IMR-90 (cell line): ENCODE results near the gene ITGA1. TPM values are rescaled to one million over a fixed set of nuclear protein-coding genes. Genes with fewer than 3 reads are reported as not detected.

Experiments
- ATAC-seq: fragments of 200-7000 bp; cut with Tn5 transposase; 2 replicates; pipeline ENCODE4 v1.9.1; 2020; ENCODE audit warnings: low read depth, mild to moderate bottlenecking, moderate library complexity
- BruUV-seq: library from RNA; stranded (reverse); fragments of 400-500 nt; replicated peaks from 2 replicates; lab custom pipeline; 2021; lab: Mats Ljungman, UMichigan
- CTCF ChIA-PET: fragments of 300-600 bp; formaldehyde crosslinking; extraction: SDS; loops from one replicate; lab custom pipeline; 2021; ENCODE audit warnings: antibody characterized with exemption; lab: Yijun Ruan, JAX
- POLR2A ChIA-PET: fragments of 300-600 bp; sonication (Branson Sonifier 250); formaldehyde crosslinking; loops from one replicate; lab custom pipeline; 2022; ENCODE audit warnings: antibody characterized with exemption; ENCODE audit not compliant: unreplicated experiment; lab: Charles Lee
- DNase-seq: peaks from one replicate; pipeline ENCODE4 v3.0.0; 2013
- H2AFZ ChIP-seq: replicated peaks from 2 replicates; pipeline ENCODE3; 2013; ENCODE audit warnings: low read length, mild to moderate bottlenecking; ENCODE audit not compliant: poor library complexity
- H2AK5ac ChIP-seq: 2 replicates; pipeline ENCODE4 v1.6.1; 2013; ENCODE audit warnings: low read depth, low read length, inconsistent platforms
- H2AK9ac ChIP-seq: replicated peaks from 2 replicates; pipeline ENCODE3; 2013; ENCODE audit warnings: mild to moderate bottlenecking, low read depth, low read length, moderate library complexity; ENCODE audit not compliant: poor library complexity
- H2BK120ac ChIP-seq: 2 replicates; pipeline ENCODE4 v1.6.1; 2013; ENCODE audit warnings: low read depth, low read length, inconsistent platforms
- H2BK15ac ChIP-seq: 3 replicates; pipeline ENCODE4 v1.6.1; 2013; ENCODE audit warnings: low read depth, low read length, inconsistent platforms
- H2BK20ac ChIP-seq: 2 replicates; pipeline ENCODE4 v1.6.1; 2013; ENCODE audit warnings: low read depth, mild to moderate bottlenecking, inconsistent platforms, low read length, moderate library complexity
- H2BK5ac ChIP-seq: 2 replicates; pipeline ENCODE4 v1.6.1; 2013; ENCODE audit warnings: mild to moderate bottlenecking, low read depth, low read length, inconsistent platforms; ENCODE audit not compliant: poor library complexity, severe bottlenecking
- H3K14ac ChIP-seq: replicated peaks from 2 replicates; pipeline ENCODE4 v1.6.1; 2013; ENCODE audit warnings: low read depth, low read length, inconsistent platforms
- H3K18ac ChIP-seq: 2 replicates; pipeline ENCODE4 v1.6.1; 2013; ENCODE audit warnings: low read depth, low read length, control low read depth
- H3K23ac ChIP-seq: 2 replicates; pipeline ENCODE4 v1.6.1; 2013; ENCODE audit warnings: low read depth, low read length, inconsistent platforms
- H3K27ac ChIP-seq: 2 replicates; pipeline ENCODE4 v1.5.1; 2013; ENCODE audit warnings: mild to moderate bottlenecking, control low read depth, low read length; ENCODE audit not compliant: insufficient read depth
- H3K27me3 ChIP-seq: 2 replicates; pipeline ENCODE4 v1.6.1; 2013; ENCODE audit warnings: low read length; ENCODE audit not compliant: control insufficient read depth, insufficient read depth
- H3K36me3 ChIP-seq: 2 replicates; pipeline ENCODE4 v1.6.1; 2013; ENCODE audit warnings: low read length, mixed read lengths; ENCODE audit not compliant: control insufficient read depth, insufficient read depth
- H3K4ac ChIP-seq: 2 replicates; pipeline ENCODE4 v1.6.1; 2013; ENCODE audit warnings: low read depth, low read length, inconsistent platforms
- H3K4me1 ChIP-seq: 2 replicates; pipeline ENCODE4 v1.6.1; 2013; ENCODE audit warnings: low read length, mixed read lengths; ENCODE audit not compliant: control insufficient read depth, insufficient read depth
- H3K4me2 ChIP-seq: 2 replicates; pipeline ENCODE4 v1.6.1; 2013; ENCODE audit warnings: low read depth, mild to moderate bottlenecking, control low read depth, low read length, moderate library complexity
- H3K4me3 ChIP-seq: 2 replicates; pipeline ENCODE4 v1.5.1; 2013; ENCODE audit warnings: low read depth, mild to moderate bottlenecking, control low read depth, low read length, moderate library complexity; ENCODE audit not compliant: insufficient read depth
- H3K56ac ChIP-seq: 2 replicates; pipeline ENCODE4 v1.6.1; 2013; ENCODE audit warnings: low read length, inconsistent platforms; ENCODE audit not compliant: insufficient read depth; ENCODE audit errors: extremely low read depth
- H3K79me1 ChIP-seq, 2 experiments: 2 replicates each; pipeline ENCODE4 v1.6.1; 2013; ENCODE audit warnings: low read length in 2 of 2, inconsistent platforms in 1 of 2, low read depth in 1 of 2
- H3K9ac ChIP-seq: 2 replicates; pipeline ENCODE4 v1.6.1; 2013; ENCODE audit warnings: low read depth, low read length, control low read depth
- H3K9me1 ChIP-seq: 2 replicates; pipeline ENCODE4 v1.6.1; 2013; ENCODE audit warnings: low read length, inconsistent platforms; ENCODE audit not compliant: insufficient read depth
- H3K9me3 ChIP-seq: 2 replicates; pipeline ENCODE4 v1.6.1; 2013; ENCODE audit warnings: low read length; ENCODE audit not compliant: control insufficient read depth, insufficient read depth
- H4K20me1 ChIP-seq: 2 replicates; pipeline ENCODE4 v1.6.1; 2013; ENCODE audit warnings: low read length, inconsistent platforms; ENCODE audit not compliant: insufficient read depth
- H4K5ac ChIP-seq: 2 replicates; pipeline ENCODE4 v1.6.1; 2013; ENCODE audit warnings: mild to moderate bottlenecking, low read depth, low read length, control low read depth
- H4K8ac ChIP-seq, 2 experiments: 2 replicates each; pipeline ENCODE4 v1.6.1; 2013; ENCODE audit warnings: low read depth in 2 of 2, low read length in 2 of 2, control low read depth in 1 of 2, inconsistent platforms in 1 of 2
- H4K91ac ChIP-seq: 2 replicates; pipeline ENCODE4 v1.6.1; 2013; ENCODE audit warnings: low read depth, low read length, inconsistent platforms; ENCODE audit not compliant: insufficient read depth
- CEBPB ChIP-seq: IDR thresholded peaks from 2 replicates; pipeline ENCODE4 v1.6.1; 2012; ENCODE audit warnings: low read depth, low read length, improper control_type of control experiment
- MXI1 ChIP-seq: IDR thresholded peaks from 2 replicates; pipeline ENCODE4 v1.6.1; 2012; ENCODE audit warnings: low read depth, mild to moderate bottlenecking, low read length, moderate library complexity, borderline replicate concordance
- NFE2L2 ChIP-seq: fragments of 150-350 bp; IDR thresholded peaks from 2 replicates; pipeline ENCODE4 v1.6.1; 2016; ENCODE audit warnings: low read depth, mild to moderate bottlenecking, low read length
- SMC3 ChIP-seq: fragments of 150-350 bp; IDR thresholded peaks from 2 replicates; pipeline ENCODE4 v1.6.1; 2016; ENCODE audit warnings: low read depth, mild to moderate bottlenecking, antibody characterized with exemption, low read length, moderate library complexity
- WGBS, 2 experiments: methylation state at CpG; one replicate each; pipeline versions ENCODE4 v1.1.5 to v1.1.7; 2013; ENCODE audit warnings: missing lambda C conversion rate in 2 of 2; ENCODE audit not compliant: insufficient read length in 1 of 2; ENCODE audit errors: extremely low coverage in 2 of 2; 5-methylcytosine and 5-hydroxymethylcytosine counted together
- dilution Hi-C: fragments of 300-500 bp; cut with HindIII; formaldehyde crosslinking; loops from one replicate; pipeline ENCODE4 v1.14.3; 2018; ENCODE audit warnings: low sequenced_read_pairs; ENCODE audit not compliant: unreplicated experiment
- in situ Hi-C: fragments of 300-500 bp; cut with MboI; formaldehyde crosslinking; loops from 3 replicates; pipeline ENCODE4 v1.14.3; 2019; ENCODE audit warnings: low sequenced_read_pairs, inconsistent platforms, mixed read lengths
- intact Hi-C: fragments of 100-400 bp; cut with micrococcal nuclease; formaldehyde crosslinking; loops from 2 replicates; pipeline ENCODE4 v1.10.0; 2022
- polyA plus RNA-seq, 3 experiments: library from polyadenylated mRNA; depleted of rRNA; stranded (reverse); fragments of >200 nt; gene quantifications; 2 replicates each; pipeline ENCODE4 v1.2.3, GENCODE V29; 2012; ENCODE audit warnings: low replicate concordance in 1 of 3
- total RNA-seq: library from RNA; depleted of rRNA; stranded (reverse); fragments of >200 nt; gene quantifications from 2 replicates; pipeline ENCODE4 v1.2.3, GENCODE V29; 2012
- TF ChIP-seq, protein P1 (sequence below): fragments of 150-350 bp; IDR thresholded peaks from 2 replicates; pipeline ENCODE4 v1.6.1; 2016; ENCODE audit warnings: low read depth, mild to moderate bottlenecking, low read length, moderate library complexity, borderline replicate concordance

Gene ITGA1
- total and polyA plus RNA-seq, 2 of the 4 experiments (the other 2 are of a cell fraction): 22.3 to 95.2 TPM

DNA sequence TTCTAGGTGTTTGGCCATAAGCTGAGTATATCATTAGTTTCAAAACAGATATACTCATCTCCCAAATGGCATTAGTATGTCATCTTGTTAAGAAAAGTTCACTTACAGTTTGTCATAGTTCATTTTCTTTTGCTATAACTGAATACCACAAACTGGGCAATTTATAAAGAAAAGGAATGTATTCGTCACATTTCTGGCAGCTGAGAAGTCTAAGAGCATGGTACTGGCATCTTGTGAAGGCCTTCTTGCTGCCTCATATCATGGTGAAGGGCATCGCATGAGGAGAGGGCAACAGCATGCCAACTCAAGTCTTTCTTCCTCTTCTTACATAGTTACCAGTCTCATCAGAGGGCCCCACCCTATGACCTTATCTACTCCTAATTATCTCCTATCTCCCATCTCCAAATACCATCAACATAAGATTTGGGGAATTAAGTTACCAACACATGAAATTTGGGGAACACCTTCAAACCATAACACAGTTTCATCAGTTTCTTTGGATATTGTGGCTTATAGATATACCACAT lies 20.4 kb upstream of the ITGA1 start:
- Histone ChIP-seq H3K4me1 (no peaks in the 10 kb centered on the region), H3K9me1 (no peaks in the 10 kb centered on the region), H3K79me1 (no peaks in the 10 kb centered on the region), H3K9me3 (no peaks in the 10 kb centered on the region), H3K27me3 (no peaks in the 10 kb centered on the region), H2AFZ (no peak overlapping the region), H3K4me2 (no peak overlapping the region), H3K56ac (no peak overlapping the region), H2AK9ac (no peak overlapping the region), H2AK5ac (no peak overlapping the region), H3K4me3 (no peak overlapping the region), H3K14ac (no peak overlapping the region; the same call in 1 of the 2 replicates), H3K18ac (no peak overlapping the region), H2BK15ac (no peak overlapping the region), H4K91ac (no peak overlapping the region), H3K27ac (no peak overlapping the region), H2BK5ac (no peak overlapping the region), H4K5ac (no peak overlapping the region), H2BK20ac (no peak overlapping the region), H3K4ac (no peak overlapping the region), H3K23ac (no peak overlapping the region), H2BK120ac (no peak overlapping the region), H3K9ac (no peak overlapping the region), H4K8ac (no peak overlapping the region), H4K20me1 (no peaks in the 10 kb centered on the region), H3K36me3 (no peaks in the 10 kb centered on the region)
- no peak for ATAC-seq
- dilution Hi-C loops (no loop called here), intact Hi-C loops (no loop called here), in situ Hi-C loops (no loop called here)
- WGBS, 2 experiments: no CpG with 5 or more reads among the region's 2 CpGs
- ChIA-PET POLR2A (interaction anchor here (0.8 kb wide), 1 partner anchor 9 kb away, joined by 3 read pairs; no protein-coding TSS in a partner anchor), CTCF (interaction anchor here (0.6 kb wide), 1 partner anchor 21 kb away, joined by 3 read pairs; the partner anchor contains the start of genes ITGA1 and PELO)
- DNase-seq: no peak
- TF ChIP-seq MXI1: no peak
- TF ChIP-seq SMC3: no peak
- TF ChIP-seq NFE2L2: no peak
- TF ChIP-seq CEBPB: no peak
- TF ChIP-seq, protein P1, sequence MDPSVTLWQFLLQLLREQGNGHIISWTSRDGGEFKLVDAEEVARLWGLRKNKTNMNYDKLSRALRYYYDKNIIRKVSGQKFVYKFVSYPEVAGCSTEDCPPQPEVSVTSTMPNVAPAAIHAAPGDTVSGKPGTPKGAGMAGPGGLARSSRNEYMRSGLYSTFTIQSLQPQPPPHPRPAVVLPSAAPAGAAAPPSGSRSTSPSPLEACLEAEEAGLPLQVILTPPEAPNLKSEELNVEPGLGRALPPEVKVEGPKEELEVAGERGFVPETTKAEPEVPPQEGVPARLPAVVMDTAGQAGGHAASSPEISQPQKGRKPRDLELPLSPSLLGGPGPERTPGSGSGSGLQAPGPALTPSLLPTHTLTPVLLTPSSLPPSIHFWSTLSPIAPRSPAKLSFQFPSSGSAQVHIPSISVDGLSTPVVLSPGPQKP: no peak
- BruUV-seq: no TSS peak
